Body of pancreas (tissue), 4 donors: Measurements from ENCODE around the gene PIGS.

Source experiments
- CTCF ChIP-seq, 7 experiments: fragments of 450-650 bp in 4 of 7; fragments of 200-600 bp in 3 of 7; sonication (generic) in 3 of 7; IDR thresholded peaks; one replicate each; pipeline ENCODE4 v1.5.1; 2016 to 2019; ENCODE audit warnings: antibody characterized with exemption in 7 of 7
- POLR2A ChIP-seq, 3 donors: fragments of 450-650 bp; IDR thresholded peaks; one replicate each; pipeline ENCODE4 v1.6.1; 2016; ENCODE audit warnings: antibody characterized with exemption in 3 of 3, mild to moderate bottlenecking in 2 of 3

- TF ChIP-seq CTCF (IDR thresholded peaks at IDR 0.05) (no peak), POLR2A (IDR thresholded peaks at IDR 0.05) (no peak)
Observed at GRCh38 chr17:28612531-28612930, 41.2 kb upstream of the PIGS start.
